Right forelimb (tissue), 1 donor: ENCODE measurements around the gene KIF18A.
A peak's percentile ranks its signal among the peaks of the same experiment; 100 is the strongest.
"Not testable (repeated sequence)": the region's sequence is repeated elsewhere in the genome, so short reads cannot be mapped to it uniquely, and the experiment has no call there.

Experiments used
- DNase-seq: peaks from one replicate; pipeline ENCODE4 v3.0.0-alpha.2; 2018

The KIF18A gene

GRCh38 chr11:28107750-28108618 lies at the start of gene KIF18A, which contains the start of gene METTL15:
Gene KIF18A (minus strand): TSS chr11:28108156. CDS start chr11:28097947, 10,209 bp downstream.
Gene METTL15 (plus strand): TSS chr11:28108388. CDS start chr11:28113335, 4,947 bp downstream.
- peak; percentile 100 for DNase-seq

DNA sequence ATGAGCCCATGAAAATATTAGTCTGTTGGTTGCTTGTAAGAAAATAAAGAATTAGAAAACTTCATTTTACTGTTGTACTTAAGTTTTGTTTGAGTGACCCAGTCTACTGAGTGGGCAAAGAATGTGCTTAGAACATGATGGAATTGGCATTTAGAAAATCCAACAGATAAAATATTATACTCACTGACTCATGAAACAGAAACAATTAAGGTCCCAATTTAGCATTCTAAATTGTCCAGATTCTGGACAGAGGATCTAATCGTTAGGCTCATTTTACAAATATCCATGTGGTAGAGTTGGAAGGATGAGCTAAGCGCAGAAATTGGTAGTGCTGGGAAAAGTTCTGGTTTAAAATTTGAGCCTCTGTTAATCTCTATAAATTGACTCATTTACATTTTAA lies 45.6 kb upstream of the KIF18A start:
- DNase-seq = no peak

- no peak for DNase-seq
Observed at GRCh38 chr11:28152743-28153142, 44.8 kb upstream of the KIF18A start.

DNA sequence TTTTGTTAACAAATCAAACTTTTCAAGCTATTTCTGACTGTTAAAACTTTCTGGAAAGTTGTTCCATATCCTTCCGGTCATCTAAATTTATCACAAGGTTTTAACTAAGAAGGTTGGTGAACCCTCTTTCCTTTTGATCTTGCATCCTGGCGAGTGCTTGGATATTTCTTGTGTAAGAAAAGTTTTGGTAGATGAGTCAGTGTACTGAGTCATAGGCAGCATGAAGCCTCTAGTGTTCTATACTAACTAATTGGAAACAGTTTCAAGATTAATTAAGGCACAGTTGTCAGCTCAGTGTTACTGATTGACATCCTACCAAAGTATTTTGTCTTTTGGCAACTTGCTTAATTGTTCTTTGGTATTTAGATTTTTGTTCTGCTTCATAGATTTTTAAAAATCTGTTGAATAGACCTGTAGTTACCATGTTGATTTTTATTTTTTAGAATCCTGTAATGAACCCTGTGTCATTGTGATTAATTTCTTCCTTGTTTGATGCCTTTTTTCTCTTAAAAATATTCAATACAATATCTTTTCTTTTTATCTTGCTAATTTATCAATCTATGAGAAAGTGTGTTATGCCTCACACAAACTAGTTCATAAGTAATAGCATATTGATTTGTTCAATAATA lies 38.3 kb upstream of the KIF18A start:
- no peak for DNase-seq

GRCh38 chr11:28144808-28145207 lies 36.9 kb upstream of the KIF18A start:
- no peak for DNase-seq

DNA sequence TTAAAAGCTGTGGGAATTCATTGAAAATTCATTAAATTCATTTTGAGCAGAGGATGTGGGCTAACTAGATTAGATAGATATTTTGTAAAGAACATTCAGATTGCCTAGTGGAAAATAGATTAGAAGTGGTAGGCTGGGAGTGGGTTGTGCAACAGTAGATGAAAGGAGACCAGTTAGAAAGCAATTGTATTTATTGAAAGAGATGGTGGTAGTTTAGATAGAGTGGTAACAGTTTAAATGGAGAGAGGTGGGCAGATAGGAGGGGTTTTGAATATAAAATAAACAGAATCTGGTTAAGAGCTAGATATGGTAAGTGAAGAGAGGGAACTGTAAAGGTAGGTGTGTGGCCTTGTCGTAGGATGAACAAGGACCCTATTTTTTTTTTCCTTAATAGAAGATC lies 34.8 kb upstream of the KIF18A start:
- DNase-seq = no peak

- DNase-seq = no peak
Observed at GRCh38 chr11:28140689-28141455, 32.9 kb upstream of the KIF18A start.

DNA sequence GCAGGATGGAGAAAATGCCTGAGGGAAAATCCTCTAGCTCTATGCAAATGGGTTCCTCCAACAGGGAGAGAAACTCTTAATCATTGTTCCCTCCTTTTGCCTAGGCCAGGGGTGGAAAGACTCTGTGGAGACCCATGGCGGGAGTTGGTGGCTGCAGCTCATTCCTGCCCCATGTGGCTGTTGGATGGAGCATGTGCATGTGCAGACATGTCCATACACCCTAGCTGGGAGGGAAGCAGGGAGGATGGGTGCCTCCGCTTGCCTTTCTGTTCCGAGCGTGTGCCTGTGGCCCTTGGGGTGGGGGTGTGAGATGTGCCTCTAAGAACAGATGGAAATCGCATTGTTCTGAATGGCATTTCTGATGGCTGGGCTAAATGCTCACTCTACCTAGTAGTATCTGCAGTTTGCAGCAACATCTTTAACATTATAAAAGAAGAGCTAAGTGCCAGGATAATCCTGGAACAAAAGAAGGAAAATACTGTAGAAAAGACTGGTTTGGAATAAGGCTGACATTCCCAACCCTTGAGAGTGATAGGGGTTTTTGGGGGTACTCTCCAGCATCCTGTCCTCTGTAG lies 32.0 kb upstream of the KIF18A start:
- DNase-seq = no peak

GRCh38 chr11:28137832-28138231 lies 29.9 kb upstream of the KIF18A start:
- DNase-seq = no peak

DNA sequence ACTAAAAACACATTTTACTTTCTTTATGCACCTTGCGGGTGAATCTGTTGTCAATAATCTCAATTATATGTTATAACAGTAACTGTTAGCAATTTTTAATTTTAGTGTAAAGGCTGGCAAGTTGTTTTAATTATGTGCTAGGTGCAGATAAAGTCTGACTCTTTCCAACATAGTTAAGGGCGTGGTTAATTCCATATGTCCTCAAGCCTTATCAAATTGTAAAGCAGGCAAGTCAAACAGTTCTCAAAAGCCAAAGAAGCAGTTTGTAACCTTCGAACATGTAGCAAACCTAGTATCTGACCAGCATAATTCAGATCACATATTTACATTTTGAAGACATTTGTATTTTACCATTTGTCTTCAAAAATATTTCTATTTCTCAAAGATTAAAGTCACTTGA lies 29.4 kb upstream of the KIF18A start:
- DNase-seq = no peak

GRCh38 chr11:28136157-28136556 lies 28.2 kb upstream of the KIF18A start:
- DNase-seq = not testable (repeated sequence)

DNA sequence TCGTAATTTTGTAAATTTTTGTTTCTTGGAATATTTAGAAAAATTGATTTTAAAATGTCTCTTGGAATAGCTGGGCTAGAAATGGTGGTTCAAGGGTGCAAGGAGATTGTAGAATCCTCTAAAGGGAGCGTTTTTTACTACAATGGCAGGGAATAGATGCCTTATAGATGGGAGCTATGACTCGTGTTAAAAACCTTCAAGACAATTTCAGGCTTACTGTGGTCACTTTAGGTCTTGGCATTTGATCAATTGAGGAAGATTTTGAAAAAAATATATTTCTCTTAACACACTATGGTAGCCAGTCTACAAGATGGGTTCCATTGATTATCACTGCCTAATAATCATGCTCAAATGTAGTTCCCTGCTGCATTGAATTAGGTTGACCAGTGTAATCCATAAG lies 25.2 kb upstream of the KIF18A start:
- DNase-seq = no peak

GRCh38 chr11:28132548-28132947 lies 24.6 kb upstream of the KIF18A start:
- DNase-seq = no peak

DNA sequence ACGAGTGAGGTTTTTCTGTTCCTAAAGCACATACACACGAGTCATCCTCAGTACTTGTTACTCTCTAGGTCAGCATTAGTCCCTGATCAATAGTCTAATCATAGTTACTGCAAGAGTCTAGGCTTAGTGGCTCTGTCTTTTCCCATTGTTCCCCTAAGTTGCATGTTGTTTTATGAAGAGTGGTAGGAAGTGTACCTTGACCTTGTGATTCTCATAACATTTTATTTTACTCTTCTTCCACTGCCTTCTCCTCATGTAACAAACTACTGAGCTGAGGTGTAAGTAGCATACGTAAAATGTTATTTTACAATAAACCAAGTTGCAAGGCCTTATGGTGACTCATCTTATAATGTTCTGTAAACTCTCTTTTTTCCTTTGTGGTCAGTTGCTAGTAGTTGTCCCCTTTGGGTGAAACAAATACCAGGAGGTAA lies 15.2 kb upstream of the KIF18A start:
- no peak for DNase-seq

DNA sequence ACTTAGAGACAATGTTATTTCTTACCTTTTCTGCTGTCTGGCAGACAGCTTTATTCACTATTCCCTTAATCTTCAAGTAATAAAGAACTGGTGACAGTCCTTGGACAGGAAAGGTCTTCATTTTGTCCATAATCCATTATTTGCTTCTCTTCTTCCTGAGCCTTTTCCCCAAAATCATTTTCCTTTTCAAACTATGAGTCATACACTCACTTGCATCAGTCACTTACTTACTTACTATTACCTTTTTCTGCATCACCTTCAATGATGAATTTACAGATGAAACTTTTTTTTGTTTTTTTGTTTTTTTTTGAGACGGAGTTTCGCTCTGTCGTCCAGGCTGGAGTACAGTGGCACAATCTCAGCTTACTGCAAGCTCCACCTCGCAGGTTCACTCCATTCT lies 9.8 kb upstream of the KIF18A start:
- no peak for DNase-seq

DNA sequence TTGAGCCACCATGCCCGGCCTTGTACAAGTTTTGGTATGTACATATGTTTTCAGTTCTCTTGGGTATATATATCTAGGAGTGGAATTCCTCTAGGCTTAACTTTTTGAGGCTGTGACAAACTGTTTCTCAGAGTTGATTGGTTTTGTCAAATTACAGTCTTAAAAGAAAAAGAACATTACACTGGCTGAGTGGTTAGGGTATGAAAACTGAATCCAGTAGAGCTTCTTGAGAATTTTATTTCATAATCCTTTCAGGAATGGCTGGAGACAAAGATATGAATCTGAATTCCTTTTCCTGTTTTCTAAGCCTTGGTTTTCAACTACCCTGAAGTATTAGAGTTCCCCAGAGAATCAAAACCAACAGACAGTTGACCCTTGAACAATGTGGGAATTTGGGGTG lies 6.8 kb upstream of the KIF18A start:
- no peak for DNase-seq

DNA sequence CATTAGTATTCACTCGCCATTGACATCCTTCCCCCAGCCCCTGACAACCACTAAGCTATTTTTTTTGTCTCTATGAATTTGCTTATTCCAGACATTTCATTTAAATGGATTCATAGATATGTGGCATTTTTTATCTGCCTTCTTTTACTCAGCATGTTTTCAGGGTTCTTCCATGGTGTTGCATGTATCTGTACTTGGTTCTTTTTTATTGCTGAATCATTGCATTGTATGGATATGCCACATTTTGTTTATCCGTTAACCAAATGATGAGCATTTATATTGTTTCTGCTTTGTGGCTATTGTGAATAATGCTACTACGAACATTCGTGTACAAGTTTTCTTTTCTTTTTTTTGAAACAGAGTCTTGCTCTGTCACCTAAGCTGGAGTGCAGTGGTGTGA lies 6.2 kb upstream of the KIF18A start:
- DNase-seq = no peak

GRCh38 chr11:28110821-28111200 lies 2.9 kb upstream of the KIF18A start:
- DNase-seq = no peak

- peak; percentile 82 for DNase-seq
Observed at GRCh38 chr11:28110108-28110820, 2.3 kb upstream of the KIF18A start.

- no peak for DNase-seq
Observed at GRCh38 chr11:28108958-28109357, 1.0 kb upstream of the KIF18A start.

GRCh38 chr11:28107191-28107749 lies 686 bp downstream of the KIF18A start:
- DNase-seq = peak; percentile 59
